Measurements from ENCODE around the gene GAREM1. TPM values are rescaled to one million over a fixed set of nuclear protein-coding genes. Genes with fewer than 3 reads are reported as not detected.

Gene GAREM1
- total and polyA plus RNA-seq, 9 of the 15 experiments (the other 6 are each of a cell fraction or from before 2014, with no cell fraction given): 0.03 to 0.33 (median 0.07) TPM; not detected in 1

DNA sequence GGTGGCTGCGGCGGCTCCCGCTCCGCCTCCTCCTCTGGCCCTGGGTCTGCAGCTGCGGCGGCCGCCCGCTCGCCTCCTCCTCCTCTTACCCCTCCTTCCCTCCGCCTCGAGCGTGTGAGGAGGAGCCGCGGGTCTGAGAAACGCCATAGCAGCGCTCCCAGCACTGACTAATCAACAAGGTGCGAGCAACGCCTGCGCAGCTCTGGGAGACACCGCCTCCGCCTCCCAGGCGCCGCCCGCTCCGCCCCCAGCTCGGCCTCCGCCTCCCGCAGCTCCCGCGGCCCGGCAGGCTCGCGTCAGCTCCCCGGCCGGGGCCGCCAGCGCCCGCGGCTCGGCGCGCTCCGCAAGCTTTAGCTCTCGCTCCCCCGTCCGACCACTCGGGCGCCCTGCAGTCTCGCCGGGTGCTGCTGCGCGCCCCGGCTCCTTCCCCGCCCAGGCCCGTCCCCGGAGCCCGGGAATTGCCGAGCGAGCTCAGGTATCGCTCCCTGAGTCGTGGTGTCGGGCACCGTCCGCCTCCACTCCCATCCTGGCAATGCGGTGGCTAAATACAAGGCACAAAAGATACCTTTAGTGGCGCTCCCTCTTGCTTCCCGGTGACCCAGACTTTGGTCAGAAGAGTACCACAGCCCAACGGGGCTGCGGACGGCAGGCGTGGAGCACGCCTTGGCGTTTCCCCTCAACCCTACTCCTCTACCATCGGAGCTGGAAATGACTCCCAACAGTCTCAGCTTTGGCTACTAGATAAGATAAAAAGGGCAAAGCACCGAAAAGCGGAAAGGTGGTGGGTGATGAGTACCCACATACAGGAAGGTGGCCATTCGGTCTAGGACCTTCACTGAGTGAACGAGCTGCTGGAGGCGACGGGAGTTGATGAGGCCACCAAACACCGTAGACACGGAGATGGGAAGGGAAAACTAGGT is at the start of gene GAREM1 (continued):
- TF ChIP-seq RNF219 (CRISPR knock-in tag; IDR thresholded peaks at IDR 0.05) (no peak), STAT5B (CRISPR knock-in tag; IDR thresholded peaks at IDR 0.05) (no peak), MAFG (tag; conservative IDR thresholded peaks at IDR 0.05) (no peak), POLR2A (conservative IDR thresholded peaks at IDR 0.05) (no peak), ZNF239 (CRISPR knock-in tag; IDR thresholded peaks at IDR 0.05) (no peak), ZNF197 (CRISPR knock-in tag; IDR thresholded peaks at IDR 0.05; ENCODE audit: low read depth) (no peak), XRCC3 (IDR thresholded peaks at IDR 0.05) (no peak), ZNF764 (CRISPR knock-in tag; IDR thresholded peaks at IDR 0.05; ENCODE audit: low read depth) (no peak), GABPB1 (CRISPR knock-in tag; IDR thresholded peaks at IDR 0.05) (no peak), SIX5 (IDR thresholded peaks at IDR 0.05; ENCODE audit: borderline replicate concordance in 1 of 2, insufficient read depth in 1 of 2, low read depth in 1 of 2, low read length in 2 of 2) (no peak), TAF15 (IDR thresholded peaks at IDR 0.05; ENCODE audit: low read depth, low read length) (no peak), RERE (CRISPR knock-in tag; IDR thresholded peaks at IDR 0.05; ENCODE audit: borderline replicate concordance) (no peak), ELF2 (CRISPR knock-in tag; IDR thresholded peaks at IDR 0.05) (no peak), ZNF695 (CRISPR knock-in tag; IDR thresholded peaks at IDR 0.05) (no peak), PHF8 (IDR thresholded peaks at IDR 0.05; ENCODE audit: borderline replicate concordance, low read length) (peak; percentile 30; the same call in 1 of the 2 replicates)
- TF ChIP-seq, protein P1, sequence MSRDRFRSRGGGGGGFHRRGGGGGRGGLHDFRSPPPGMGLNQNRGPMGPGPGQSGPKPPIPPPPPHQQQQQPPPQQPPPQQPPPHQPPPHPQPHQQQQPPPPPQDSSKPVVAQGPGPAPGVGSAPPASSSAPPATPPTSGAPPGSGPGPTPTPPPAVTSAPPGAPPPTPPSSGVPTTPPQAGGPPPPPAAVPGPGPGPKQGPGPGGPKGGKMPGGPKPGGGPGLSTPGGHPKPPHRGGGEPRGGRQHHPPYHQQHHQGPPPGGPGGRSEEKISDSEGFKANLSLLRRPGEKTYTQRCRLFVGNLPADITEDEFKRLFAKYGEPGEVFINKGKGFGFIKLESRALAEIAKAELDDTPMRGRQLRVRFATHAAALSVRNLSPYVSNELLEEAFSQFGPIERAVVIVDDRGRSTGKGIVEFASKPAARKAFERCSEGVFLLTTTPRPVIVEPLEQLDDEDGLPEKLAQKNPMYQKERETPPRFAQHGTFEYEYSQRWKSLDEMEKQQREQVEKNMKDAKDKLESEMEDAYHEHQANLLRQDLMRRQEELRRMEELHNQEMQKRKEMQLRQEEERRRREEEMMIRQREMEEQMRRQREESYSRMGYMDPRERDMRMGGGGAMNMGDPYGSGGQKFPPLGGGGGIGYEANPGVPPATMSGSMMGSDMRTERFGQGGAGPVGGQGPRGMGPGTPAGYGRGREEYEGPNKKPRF (IDR thresholded peaks at IDR 0.05; ENCODE audit: low read depth, low read length): no peak
